Body of pancreas (tissue), 4 donors: ENCODE results near the gene CDH4. TPM values are rescaled to one million over a fixed set of nuclear protein-coding genes. Genes with fewer than 3 reads are reported as not detected.
"Not testable (repeated sequence)": the region's sequence is repeated elsewhere in the genome, so short reads cannot be mapped to it uniquely, and the experiment has no call there.

Source experiments
- ATAC-seq: fragments of 150-250 bp; one replicate; pipeline ENCODE4 v1.9.1; 2016
- DNase-seq, 4 donors: peaks; one replicate each; pipeline ENCODE4 v3.0.0-alpha.2; 2019
- H3K27ac ChIP-seq, 4 donors: fragments of 200-600 bp; sonication (generic); 1 replicate in 3 of 4; 2 replicates in 1 of 4; pipeline versions ENCODE4 v1.5.1 to v1.6.1; 2016 to 2019; ENCODE audit warnings: mild to moderate bottlenecking in 1 of 4, mixed read lengths in 1 of 4, moderate library complexity in 1 of 4
- H3K27me3 ChIP-seq, 2 donors: fragments of 200-600 bp; sonication (generic); one replicate each; pipeline ENCODE4 v1.6.0; 2016; ENCODE audit warnings: mild to moderate bottlenecking in 1 of 2
- H3K36me3 ChIP-seq, 2 donors: fragments of 200-600 bp; sonication (generic); replicated peaks in 1 of 2; 2 replicates each; pipeline ENCODE4 v1.5.1; 2016; ENCODE audit warnings: low read depth in 2 of 2; ENCODE audit not compliant: insufficient read depth in 1 of 2
- H3K4me1 ChIP-seq: fragments of 200-600 bp; sonication (generic); one replicate; pipeline ENCODE4 v1.6.0; 2016
- H3K4me3 ChIP-seq, 2 donors: fragments of 200-600 bp; sonication (generic); 1 replicate in 1 of 2; 2 replicates in 1 of 2; pipeline ENCODE4 v1.5.1; 2016 to 2019
- H3K9me3 ChIP-seq, 3 donors: fragments of 200-600 bp; sonication (generic); 1 replicate in 2 of 3; 2 replicates in 1 of 3; pipeline ENCODE4 v1.5.1; 2016
- CTCF ChIP-seq, 7 experiments: fragments of 450-650 bp in 4 of 7; fragments of 200-600 bp in 3 of 7; sonication (generic) in 3 of 7; IDR thresholded peaks; one replicate each; pipeline ENCODE4 v1.5.1; 2016 to 2019; ENCODE audit warnings: antibody characterized with exemption in 7 of 7
- POLR2A ChIP-seq, 3 donors: fragments of 450-650 bp; IDR thresholded peaks; one replicate each; pipeline ENCODE4 v1.6.1; 2016; ENCODE audit warnings: antibody characterized with exemption in 3 of 3, mild to moderate bottlenecking in 2 of 3
- WGBS, 2 donors: methylation state at CpG; one replicate each; pipeline ENCODE4 v1.1.5; 2017; 5-methylcytosine and 5-hydroxymethylcytosine counted together
- intact Hi-C: fragments of 100-400 bp; cut with DNase I; formaldehyde crosslinking; loops from one replicate; pipeline ENCODE4 v1.15.1; 2023
- total RNA-seq, 2 donors: library from RNA; depleted of rRNA; stranded (reverse); fragments of >200 nt; gene quantifications; one replicate each; pipeline ENCODE4 v1.1.0, GENCODE V29; 2016

CDH4 gene
- total RNA-seq, 2 donors from 2014 or later = 0.33 to 0.52 TPM

- Histone ChIP-seq H3K9me3 (no peaks in the 10 kb centered on the region), H3K27ac (no peak overlapping the region), H3K4me1 (no peaks in the 10 kb centered on the region), H3K4me3 (no peak overlapping the region), H3K36me3 (no peaks in the 10 kb centered on the region), H3K27me3 (no peaks in the 10 kb centered on the region)
- WGBS, 2 donors = 57 to 66% methylated on average over 16 to 31 of the region's 32 CpGs
- TF ChIP-seq CTCF (IDR thresholded peaks at IDR 0.05) = no peak
- no peak for TF ChIP-seq POLR2A (IDR thresholded peaks at IDR 0.05)
- no peak for DNase-seq
- intact Hi-C loops = no loop called here
- no peak for ATAC-seq
Observed at GRCh38 chr20:61850926-61851900, 599.2 kb downstream of the CDH4 start.

GRCh38 chr20:61852268-61853072, 600.4 kb downstream of the CDH4 start:
- Histone ChIP-seq H3K4me3 (no peak overlapping the region), H3K4me1 (no peaks in the 10 kb centered on the region), H3K27me3 (no peaks in the 10 kb centered on the region), H3K9me3 (no peaks in the 10 kb centered on the region), H3K27ac (no peak overlapping the region), H3K36me3 (no peaks in the 10 kb centered on the region)
- ATAC-seq = no peak
- intact Hi-C loops = no loop called here
- TF ChIP-seq POLR2A (IDR thresholded peaks at IDR 0.05) = no peak
- no peak for TF ChIP-seq CTCF (IDR thresholded peaks at IDR 0.05)
- DNase-seq = no peak
- 75 to 79% methylated on average over 14 to 29 of the region's 29 CpGs for WGBS, 2 donors

- ATAC-seq = no peak
- Histone ChIP-seq H3K4me1 (no peaks in the 10 kb centered on the region), H3K36me3 (no peaks in the 10 kb centered on the region), H3K27ac (no peak overlapping the region), H3K9me3 (no peaks in the 10 kb centered on the region), H3K4me3 (no peak overlapping the region), H3K27me3 (no peaks in the 10 kb centered on the region)
- no peak for TF ChIP-seq CTCF (IDR thresholded peaks at IDR 0.05)
- TF ChIP-seq POLR2A (IDR thresholded peaks at IDR 0.05) = no peak
- 81 to 83% methylated on average over 8 to 24 of the region's 24 CpGs for WGBS, 2 donors
- intact Hi-C loops = no loop called here
- no peak for DNase-seq
Observed at GRCh38 chr20:61853073-61854005, 601.3 kb downstream of the CDH4 start.

- WGBS, 2 donors = 71 to 93% methylated on average over 3 to 4 of the region's 4 CpGs
- H3K27me3 ChIP-seq, ATAC-seq, intact Hi-C loops, H3K9me3 ChIP-seq, DNase-seq, H3K27ac ChIP-seq, H3K4me1 ChIP-seq, H3K4me3 ChIP-seq, H3K36me3 ChIP-seq: not testable (repeated sequence)
Observed at GRCh38 chr20:61854538-61854937, 602.5 kb downstream of the CDH4 start.
